ENCODE data around the gene TMEM39A. TPM values are rescaled to one million over a fixed set of nuclear protein-coding genes. Genes with fewer than 3 reads are reported as not detected.

TMEM39A gene, protein sequence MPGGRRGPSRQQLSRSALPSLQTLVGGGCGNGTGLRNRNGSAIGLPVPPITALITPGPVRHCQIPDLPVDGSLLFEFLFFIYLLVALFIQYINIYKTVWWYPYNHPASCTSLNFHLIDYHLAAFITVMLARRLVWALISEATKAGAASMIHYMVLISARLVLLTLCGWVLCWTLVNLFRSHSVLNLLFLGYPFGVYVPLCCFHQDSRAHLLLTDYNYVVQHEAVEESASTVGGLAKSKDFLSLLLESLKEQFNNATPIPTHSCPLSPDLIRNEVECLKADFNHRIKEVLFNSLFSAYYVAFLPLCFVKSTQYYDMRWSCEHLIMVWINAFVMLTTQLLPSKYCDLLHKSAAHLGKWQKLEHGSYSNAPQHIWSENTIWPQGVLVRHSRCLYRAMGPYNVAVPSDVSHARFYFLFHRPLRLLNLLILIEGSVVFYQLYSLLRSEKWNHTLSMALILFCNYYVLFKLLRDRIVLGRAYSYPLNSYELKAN
- 59.2 TPM for total RNA-seq

DNA sequence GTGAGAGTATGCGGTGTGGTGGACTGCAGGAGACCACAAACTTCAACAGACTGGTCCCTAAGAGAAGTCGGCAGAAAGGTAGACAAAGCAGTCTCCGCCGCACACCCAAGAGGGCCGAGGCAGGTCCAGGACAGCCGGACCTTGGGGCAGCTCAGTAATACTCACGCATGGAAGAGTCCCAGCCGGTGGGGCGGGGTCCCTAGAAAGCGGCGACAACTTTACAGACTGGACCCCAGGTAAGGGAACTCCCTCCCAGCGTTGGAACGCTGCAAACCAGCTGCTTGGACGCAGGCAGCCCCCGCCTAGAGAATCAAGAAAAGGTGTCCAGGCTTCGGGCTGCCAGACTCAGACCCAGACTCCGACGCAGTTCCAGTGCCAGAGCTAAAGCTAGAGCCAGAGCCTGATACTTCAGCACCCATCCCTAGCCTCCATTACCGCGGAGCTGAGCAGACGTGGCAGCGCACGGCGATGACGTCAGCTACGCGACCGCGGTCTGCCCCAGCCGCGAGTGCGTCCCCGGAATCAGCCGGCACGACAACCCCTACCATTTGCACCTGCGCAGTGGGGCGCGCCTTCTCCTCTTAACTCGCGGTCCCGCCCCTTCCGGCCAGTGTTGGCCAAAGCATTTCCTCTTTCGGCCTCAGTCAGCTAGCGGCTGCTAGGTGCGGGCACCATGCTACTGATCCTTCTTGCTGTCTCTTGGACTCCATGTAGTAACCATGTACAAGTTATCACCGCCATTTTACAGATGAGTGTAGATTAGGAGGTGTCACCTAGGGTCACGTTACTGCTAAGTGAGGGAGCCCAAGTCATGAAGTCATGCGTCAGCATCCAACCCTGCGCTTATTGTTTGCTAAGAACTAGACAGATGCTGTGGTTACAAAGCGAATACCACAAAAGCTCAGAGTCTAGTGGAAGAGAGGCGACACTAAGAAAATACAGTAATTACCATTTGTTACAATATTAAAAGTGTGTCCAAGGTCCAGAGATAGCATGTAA lies at the start of gene TMEM39A:
Gene TMEM39A, minus strand, starts transcription at position 445 of the 999 bp plus-strand sequence. CDS start 1,541 bp downstream, outside the sequence.
- Histone ChIP-seq H3K4me3 (ENCODE audit: low read length) (peak within 1 kb of the TSS; percentile 83), H3K4me1 (ENCODE audit: insufficient read depth, low read length) (peaks cover 26% of the 10 kb centered on the region), H3K9me3 (ENCODE audit: low read depth, low read length) (no peaks in the 10 kb centered on the region), H3K27me3 (ENCODE audit: insufficient read depth, low read length) (no peaks in the 10 kb centered on the region)

DNA sequence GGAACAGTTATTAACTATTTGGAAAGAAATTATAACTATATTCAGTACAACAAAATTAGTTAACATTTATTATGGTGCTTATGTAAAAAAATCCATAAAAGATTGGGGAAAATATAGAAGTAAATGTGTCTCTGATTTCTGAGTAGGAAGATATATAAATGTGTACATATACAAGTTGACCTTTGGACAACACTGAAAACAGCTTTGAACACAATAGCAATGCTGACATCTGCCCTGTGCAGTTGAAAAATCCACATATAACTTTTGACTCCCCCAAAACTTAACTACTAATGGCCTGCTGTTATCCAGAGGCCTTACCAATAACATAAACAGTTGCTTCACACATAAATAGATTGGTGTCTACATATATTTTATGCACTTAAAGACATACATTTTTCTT lies 47.3 kb upstream of the TMEM39A start:
- H3K4me3 ChIP-seq (ENCODE audit: low read length): no peak overlapping the region
- no peaks in the 10 kb centered on the region for H3K27me3 ChIP-seq (ENCODE audit: insufficient read depth, low read length)
- no peaks in the 10 kb centered on the region for H3K9me3 ChIP-seq (ENCODE audit: low read depth, low read length)
- H3K4me1 ChIP-seq (ENCODE audit: insufficient read depth, low read length): no peaks in the 10 kb centered on the region

DNA sequence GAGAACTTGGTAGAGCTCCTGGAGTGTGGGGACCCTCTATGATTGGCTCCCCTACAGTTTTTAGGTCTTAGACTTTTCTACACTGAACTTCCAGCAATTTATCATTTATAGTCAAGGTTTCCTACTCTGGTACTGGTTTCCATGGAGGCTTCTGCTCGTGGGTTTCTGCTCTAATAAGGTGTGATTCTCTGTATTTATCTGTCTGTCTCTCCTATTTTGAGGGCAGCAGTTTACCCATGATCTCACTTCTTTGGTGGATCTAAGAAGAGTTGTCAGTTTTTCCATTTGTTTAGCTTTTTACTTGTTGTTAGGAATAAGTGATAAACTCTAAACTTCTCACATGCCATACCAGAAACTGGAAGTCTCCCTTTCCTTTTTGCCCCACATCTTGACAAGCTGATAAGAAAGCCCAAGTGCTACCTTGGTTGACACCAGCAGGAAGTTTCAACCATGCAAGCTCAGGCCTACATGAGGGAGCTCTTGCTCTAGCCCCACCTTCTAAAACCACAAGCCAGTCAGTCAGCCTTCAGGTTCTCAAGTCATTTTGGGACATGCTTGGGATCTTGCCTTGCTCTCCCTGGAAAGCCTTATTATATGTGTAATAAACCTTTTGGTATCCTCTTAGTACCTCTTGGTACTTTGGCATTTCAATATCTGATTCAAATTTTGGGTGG lies 44.9 kb upstream of the TMEM39A start:
- no peaks in the 10 kb centered on the region for H3K9me3 ChIP-seq (ENCODE audit: low read depth, low read length)
- no peaks in the 10 kb centered on the region for H3K4me1 ChIP-seq (ENCODE audit: insufficient read depth, low read length)
- H3K27me3 ChIP-seq (ENCODE audit: insufficient read depth, low read length): no peaks in the 10 kb centered on the region
- no peak overlapping the region for H3K4me3 ChIP-seq (ENCODE audit: low read length)

DNA sequence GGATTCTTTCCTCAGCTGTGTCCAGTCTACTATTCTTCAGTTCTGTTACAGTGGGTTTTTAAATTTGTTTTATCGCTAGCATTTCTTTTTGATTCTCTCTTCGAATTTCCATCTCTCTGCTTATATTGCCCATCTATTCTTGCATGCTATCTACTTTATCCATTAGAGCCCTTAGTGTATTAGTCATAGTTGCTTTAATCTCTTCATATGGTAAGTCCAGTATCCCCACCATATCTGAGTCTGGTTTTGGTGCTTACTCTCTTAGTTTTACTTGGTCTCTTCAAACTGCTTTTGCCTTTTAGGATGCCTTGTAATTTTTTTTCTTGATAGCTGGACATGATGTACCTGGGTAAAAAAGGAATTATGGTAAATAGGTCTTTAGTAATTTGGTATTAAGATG lies 44.0 kb upstream of the TMEM39A start:
- no peaks in the 10 kb centered on the region for H3K27me3 ChIP-seq (ENCODE audit: insufficient read depth, low read length)
- H3K4me3 ChIP-seq (ENCODE audit: low read length): no peak overlapping the region
- no peaks in the 10 kb centered on the region for H3K4me1 ChIP-seq (ENCODE audit: insufficient read depth, low read length)
- no peaks in the 10 kb centered on the region for H3K9me3 ChIP-seq (ENCODE audit: low read depth, low read length)

DNA sequence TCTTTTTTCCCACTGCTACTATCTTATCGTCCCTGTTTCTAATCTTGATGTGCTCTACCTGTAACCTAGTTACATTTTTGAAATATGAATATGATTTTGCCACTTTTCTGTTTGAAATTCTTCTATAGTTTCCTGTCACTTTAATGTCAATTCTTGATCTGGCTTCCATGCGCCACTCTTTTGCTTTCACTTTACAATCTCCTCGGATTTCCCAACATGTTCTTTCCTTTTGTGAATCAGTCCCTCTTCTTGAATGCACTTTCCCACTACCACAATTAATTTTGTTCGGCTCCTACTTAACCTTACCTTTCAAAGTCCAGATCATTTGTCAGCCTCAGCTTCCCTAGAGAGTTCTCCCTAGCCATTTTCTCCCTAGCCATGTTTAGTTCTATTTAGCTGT lies 43.2 kb upstream of the TMEM39A start:
- Histone ChIP-seq H3K9me3 (ENCODE audit: low read depth, low read length) (no peaks in the 10 kb centered on the region), H3K4me3 (ENCODE audit: low read length) (no peak overlapping the region), H3K27me3 (ENCODE audit: insufficient read depth, low read length) (no peaks in the 10 kb centered on the region), H3K4me1 (ENCODE audit: insufficient read depth, low read length) (no peaks in the 10 kb centered on the region)

DNA sequence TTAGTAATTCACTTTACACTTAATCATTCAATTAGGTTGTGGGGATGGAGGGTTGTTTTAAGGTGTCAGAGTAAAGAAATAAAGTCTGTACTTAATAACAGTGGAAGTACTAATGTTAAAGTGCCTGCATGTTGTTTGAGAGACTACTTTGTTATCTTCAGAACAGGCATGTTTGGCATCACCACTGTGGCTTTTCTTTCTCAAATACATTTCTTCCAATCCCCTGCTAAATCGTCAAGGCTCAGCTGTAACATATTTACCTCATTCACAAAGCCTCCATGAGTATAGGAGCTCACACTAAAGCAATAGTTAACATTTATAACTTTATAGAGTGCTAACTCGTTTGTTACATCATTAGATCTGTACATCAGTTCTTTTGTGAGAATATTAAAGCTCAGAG lies 37.5 kb upstream of the TMEM39A start:
- no peaks in the 10 kb centered on the region for H3K9me3 ChIP-seq (ENCODE audit: low read depth, low read length)
- no peaks in the 10 kb centered on the region for H3K27me3 ChIP-seq (ENCODE audit: insufficient read depth, low read length)
- no peak overlapping the region for H3K4me3 ChIP-seq (ENCODE audit: low read length)
- H3K4me1 ChIP-seq (ENCODE audit: insufficient read depth, low read length): peaks cover 18% of the 10 kb centered on the region

DNA sequence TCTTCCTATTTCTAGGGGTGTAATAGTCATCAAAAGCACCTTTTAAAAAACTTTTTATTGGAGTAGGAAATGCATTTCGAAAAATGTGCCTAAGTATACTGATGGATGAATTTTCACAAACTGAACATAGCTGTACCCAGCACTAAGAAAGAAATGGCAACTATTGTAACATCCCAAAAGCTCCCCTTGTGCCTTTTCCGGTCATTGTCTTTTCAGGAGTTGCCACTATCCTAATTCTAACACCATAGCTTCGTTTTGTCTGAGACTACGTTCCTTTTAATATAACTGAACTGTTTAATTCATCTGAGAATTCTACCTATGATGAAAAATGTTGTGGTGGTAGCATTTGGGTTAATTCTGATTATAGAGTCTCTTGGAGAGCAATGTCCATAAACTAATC lies 36.9 kb upstream of the TMEM39A start:
- Histone ChIP-seq H3K4me3 (ENCODE audit: low read length) (no peak overlapping the region), H3K27me3 (ENCODE audit: insufficient read depth, low read length) (no peaks in the 10 kb centered on the region)

DNA sequence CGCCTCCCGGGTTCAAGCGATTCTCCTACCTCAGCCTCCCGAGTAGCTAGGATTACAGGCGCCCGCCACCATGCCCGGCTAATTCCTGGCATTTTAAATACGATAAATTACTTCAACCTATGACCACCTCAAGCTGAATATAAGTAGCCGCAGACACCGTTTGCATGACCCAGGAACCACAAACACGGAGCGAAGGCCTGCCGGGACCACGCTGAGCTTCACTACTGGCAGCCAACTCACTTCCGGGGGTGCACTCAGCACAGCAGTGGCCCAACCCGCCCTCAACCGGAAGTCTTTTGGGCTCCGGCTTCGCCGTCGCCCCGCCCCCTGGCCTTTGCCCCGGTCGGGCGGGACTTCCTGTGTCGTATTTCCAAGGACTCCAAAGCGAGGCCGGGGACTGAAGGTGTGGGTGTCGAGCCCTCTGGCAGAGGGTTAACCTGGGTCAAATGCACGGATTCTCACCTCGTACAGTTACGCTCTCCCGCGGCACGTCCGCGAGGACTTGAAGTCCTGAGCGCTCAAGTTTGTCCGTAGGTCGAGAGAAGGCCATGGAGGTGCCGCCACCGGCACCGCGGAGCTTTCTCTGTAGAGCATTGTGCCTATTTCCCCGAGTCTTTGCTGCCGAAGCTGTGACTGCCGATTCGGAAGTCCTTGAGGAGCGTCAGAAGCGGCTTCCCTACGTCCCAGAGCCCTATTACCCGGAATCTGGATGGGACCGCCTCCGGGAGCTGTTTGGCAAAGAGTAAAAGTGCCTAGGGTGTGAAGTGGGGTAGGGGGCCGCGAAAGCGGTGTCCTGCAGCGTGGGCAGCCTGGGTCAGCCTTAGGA lies 35.0 kb upstream of the TMEM39A start, which contains the start of gene TIMMDC1:
Gene TIMMDC1, plus strand, starts transcription at position 362 of the 826 bp plus-strand sequence. Its CDS starts 187 bp downstream, at position 549.
- Histone ChIP-seq H3K4me3 (ENCODE audit: low read length) (peak within 1 kb of the TSS; percentile 87), H3K4me1 (ENCODE audit: insufficient read depth, low read length) (peaks cover 18% of the 10 kb centered on the region), H3K27me3 (ENCODE audit: insufficient read depth, low read length) (no peaks in the 10 kb centered on the region), H3K9me3 (ENCODE audit: low read depth, low read length) (no peaks in the 10 kb centered on the region)

More for the DNA sequence above, 36.9 kb upstream of the TMEM39A start:
- Histone ChIP-seq H3K9me3 (ENCODE audit: low read depth, low read length) (no peaks in the 10 kb centered on the region), H3K4me1 (ENCODE audit: insufficient read depth, low read length) (peaks cover 18% of the 10 kb centered on the region)

DNA sequence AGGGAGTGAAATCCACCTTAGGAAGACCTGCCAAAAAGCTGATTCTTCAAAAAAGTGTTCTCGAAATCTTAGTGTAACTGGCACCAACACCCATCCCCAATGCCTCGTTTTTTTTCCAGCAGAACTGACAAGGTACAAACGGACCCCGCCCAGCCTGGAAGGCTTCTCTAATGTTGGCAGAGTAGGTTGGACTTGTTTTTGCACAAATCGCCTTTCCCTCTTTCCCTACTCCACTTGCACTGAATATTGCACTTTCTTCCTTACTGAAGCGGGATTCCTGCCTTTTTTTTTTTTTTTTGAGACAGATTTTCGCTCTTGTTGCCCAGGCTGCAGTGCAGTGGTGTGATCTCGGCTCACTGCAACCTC lies 34.4 kb upstream of the TMEM39A start:
- Histone ChIP-seq H3K9me3 (ENCODE audit: low read depth, low read length) (no peaks in the 10 kb centered on the region), H3K4me3 (ENCODE audit: low read length) (peak overlapping the region; percentile 87), H3K27me3 (ENCODE audit: insufficient read depth, low read length) (no peaks in the 10 kb centered on the region), H3K4me1 (ENCODE audit: insufficient read depth, low read length) (peaks cover 18% of the 10 kb centered on the region)

DNA sequence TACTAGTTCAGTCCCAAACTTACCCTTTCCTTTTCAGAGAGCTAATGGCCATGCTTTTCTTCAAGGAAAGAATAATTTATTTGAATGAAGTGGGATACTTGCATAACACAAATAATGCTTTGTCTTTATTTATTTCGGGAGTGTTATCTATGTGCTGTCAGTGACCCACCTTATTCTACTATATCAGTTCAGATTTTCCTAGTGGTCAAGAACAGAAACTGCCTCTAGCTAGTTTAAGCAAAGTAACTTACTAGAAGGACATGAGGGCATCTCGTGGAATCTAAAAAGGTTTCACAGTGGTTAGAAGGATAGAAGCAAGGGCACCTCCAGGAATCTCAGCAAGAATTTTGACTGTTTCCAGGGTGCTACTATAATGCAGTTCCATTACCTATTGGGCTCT lies 31.2 kb upstream of the TMEM39A start:
- no peaks in the 10 kb centered on the region for H3K27me3 ChIP-seq (ENCODE audit: insufficient read depth, low read length)
- no peaks in the 10 kb centered on the region for H3K9me3 ChIP-seq (ENCODE audit: low read depth, low read length)
- peaks cover 14% of the 10 kb centered on the region for H3K4me1 ChIP-seq (ENCODE audit: insufficient read depth, low read length)

DNA sequence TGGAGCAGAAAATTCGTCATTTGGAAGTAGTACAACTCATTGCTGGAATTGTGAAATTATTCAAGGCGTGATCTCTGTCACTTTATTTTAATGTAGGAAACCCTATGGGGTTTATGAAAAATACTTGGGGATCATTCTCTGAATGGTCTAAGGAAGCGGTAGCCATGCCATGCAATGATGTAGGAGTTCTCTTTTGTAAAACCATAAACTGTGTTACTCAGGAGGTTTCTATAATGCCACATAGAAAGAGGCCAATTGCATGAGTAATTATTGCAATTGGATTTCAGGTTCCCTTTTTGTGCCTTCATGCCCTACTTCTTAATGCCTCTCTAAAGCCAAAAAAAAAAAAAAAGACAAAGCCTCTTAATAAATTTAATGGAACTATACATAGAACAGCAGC lies 29.4 kb upstream of the TMEM39A start:
- H3K27me3 ChIP-seq (ENCODE audit: insufficient read depth, low read length): no peaks in the 10 kb centered on the region
- H3K4me3 ChIP-seq (ENCODE audit: low read length): no peak overlapping the region
- peaks cover 4% of the 10 kb centered on the region for H3K4me1 ChIP-seq (ENCODE audit: insufficient read depth, low read length)
- H3K9me3 ChIP-seq (ENCODE audit: low read depth, low read length): no peaks in the 10 kb centered on the region

More for the DNA sequence above, 31.2 kb upstream of the TMEM39A start:
- no peak overlapping the region for H3K4me3 ChIP-seq (ENCODE audit: low read length)

DNA sequence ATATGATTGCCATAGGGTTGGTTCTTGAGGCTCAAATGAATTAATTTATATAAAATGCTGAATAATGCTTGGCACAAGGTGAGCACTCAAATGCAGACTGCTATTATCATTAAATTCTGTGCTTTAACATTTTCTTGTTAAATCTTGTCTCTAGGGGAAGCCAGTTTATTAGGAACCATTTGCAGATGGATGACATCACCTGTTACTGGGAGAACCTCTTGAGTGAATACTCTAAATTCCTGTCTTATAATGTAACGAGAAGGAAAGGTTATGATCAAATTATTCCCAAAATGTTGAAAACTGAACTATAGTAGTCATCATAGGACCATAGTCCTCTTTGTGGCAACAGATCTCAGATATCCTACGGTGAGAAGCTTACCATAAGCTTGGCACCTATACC lies 28.7 kb upstream of the TMEM39A start:
- H3K4me1 ChIP-seq (ENCODE audit: insufficient read depth, low read length): no peaks in the 10 kb centered on the region
- no peaks in the 10 kb centered on the region for H3K27me3 ChIP-seq (ENCODE audit: insufficient read depth, low read length)
- H3K9me3 ChIP-seq (ENCODE audit: low read depth, low read length): no peaks in the 10 kb centered on the region
- no peak overlapping the region for H3K4me3 ChIP-seq (ENCODE audit: low read length)

DNA sequence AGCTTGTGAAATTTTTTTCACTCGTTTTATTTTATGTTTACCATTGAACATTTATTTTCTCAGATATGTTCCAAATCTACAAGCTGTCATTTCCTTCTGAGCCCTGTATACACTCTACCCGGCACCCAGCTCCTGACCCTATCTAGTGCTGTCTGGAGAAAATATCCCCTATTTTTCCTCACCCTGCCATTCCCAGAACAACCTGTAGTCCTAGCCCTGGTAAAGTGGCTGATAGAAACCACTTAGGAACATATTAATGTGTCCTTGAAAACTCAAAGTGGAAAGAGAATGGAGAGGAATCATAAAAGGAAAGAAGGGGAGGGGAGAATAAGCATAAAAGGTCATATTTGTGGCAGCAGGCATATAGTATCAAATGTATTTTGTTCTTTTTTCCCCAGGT lies 26.7 kb upstream of the TMEM39A start:
- H3K9me3 ChIP-seq (ENCODE audit: low read depth, low read length): no peaks in the 10 kb centered on the region
- no peaks in the 10 kb centered on the region for H3K27me3 ChIP-seq (ENCODE audit: insufficient read depth, low read length)
- no peaks in the 10 kb centered on the region for H3K4me1 ChIP-seq (ENCODE audit: insufficient read depth, low read length)
- H3K4me3 ChIP-seq (ENCODE audit: low read length): no peak overlapping the region

DNA sequence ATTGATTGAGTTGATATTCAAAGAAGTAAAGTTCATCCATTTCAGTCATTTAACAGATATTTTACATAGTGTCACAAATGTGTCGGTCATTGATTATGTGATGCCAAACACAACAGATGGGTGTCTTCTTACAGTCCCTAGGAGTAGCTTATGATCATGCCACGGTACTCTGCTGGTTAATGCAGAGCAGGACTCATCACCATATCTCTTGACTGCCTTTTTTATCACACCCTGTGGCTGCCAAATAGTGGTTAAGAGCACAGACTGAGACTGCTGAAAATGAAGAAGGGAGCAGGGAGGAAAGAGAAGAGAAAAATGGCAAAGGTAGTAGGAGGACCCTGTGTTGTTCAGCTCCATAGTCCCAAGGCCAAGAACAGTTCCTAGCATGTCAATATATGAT lies 22.1 kb upstream of the TMEM39A start:
- no peak overlapping the region for H3K4me3 ChIP-seq (ENCODE audit: low read length)
- H3K9me3 ChIP-seq (ENCODE audit: low read depth, low read length): no peaks in the 10 kb centered on the region
- no peaks in the 10 kb centered on the region for H3K4me1 ChIP-seq (ENCODE audit: insufficient read depth, low read length)
- H3K27me3 ChIP-seq (ENCODE audit: insufficient read depth, low read length): no peaks in the 10 kb centered on the region

All from mononuclear cell (primary cell).